ENCODE results near the gene AGMO.

Gene AGMO

DNA sequence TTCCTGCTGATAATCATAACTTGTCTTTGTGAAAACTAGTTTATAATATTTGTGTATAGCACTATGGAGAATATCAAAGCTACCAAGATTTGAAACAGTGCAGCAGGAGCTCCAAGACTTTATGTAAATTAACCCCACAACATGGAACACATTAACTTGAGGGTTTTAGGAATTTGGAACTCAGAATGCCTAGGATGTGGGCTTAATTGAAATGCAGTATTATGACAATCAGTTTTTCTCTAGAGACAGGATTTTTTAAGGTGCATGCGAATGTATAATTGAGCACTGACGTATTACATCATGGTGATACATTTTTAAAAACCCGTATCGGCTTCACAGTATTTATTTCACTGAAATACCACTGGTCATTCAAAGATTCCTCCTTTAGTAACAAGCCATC, 346.2 kb downstream of the AGMO start:
- no peak for DNase-seq (ENCODE audit: low spot score)

DNA sequence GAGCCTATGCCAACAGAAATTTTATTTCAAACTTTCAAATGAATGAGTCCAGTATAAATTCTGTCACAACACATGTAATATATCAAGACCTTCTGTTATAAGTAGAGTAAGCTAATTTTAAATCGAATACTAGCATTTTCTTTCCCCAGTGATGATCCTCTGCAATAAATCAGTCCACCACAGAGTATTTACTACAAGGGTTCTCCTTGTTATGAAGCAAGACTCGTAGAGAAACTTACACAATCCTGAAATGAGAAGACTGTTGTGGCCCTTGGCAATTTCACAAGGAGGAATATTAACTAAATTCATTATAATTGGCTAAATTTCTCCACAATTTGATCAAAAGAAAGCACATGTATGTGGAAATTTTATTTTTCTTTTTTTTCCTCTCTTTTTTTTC, 346.8 kb downstream of the AGMO start:
- DNase-seq (ENCODE audit: low spot score): no peak

DNA sequence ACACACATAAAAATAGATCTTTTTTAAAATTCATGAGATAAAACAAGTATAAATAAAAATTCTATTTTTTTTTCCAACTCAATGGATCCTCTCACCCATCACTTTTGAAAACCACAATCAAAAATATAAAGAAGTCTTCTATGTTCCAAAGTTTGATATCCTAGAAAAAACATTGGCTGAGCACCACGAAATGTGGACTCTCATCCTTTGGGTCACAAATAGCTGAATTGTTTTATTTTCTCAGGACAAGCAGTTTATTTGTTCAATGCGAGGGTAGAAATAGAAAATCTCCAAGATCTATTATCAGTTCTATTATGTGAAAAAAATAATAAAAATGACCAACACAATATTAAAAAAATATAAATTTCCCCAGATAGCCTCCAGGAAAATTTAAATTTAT, 348.7 kb downstream of the AGMO start:
- no peak for DNase-seq (ENCODE audit: low spot score)

DNA sequence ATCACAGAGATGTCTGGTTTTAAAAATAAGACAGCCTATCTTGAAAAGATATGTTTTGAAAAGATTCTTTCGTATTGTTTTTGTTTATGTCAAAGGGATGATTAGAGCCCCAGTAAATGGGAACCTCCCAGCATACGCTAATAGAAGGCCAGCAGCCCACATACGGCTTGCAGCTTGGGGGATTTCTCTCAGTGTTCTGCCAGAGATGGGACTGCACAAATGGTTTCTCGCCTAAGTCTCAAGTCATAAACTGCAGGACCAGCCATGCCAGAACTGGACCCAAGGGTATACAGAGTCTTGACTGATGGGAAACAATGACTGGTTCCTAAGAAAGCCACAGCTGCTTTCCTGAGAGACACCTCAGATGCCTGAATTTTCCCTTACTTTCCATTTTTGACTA, 352.4 kb downstream of the AGMO start:
- no peak for DNase-seq (ENCODE audit: low spot score)

DNA sequence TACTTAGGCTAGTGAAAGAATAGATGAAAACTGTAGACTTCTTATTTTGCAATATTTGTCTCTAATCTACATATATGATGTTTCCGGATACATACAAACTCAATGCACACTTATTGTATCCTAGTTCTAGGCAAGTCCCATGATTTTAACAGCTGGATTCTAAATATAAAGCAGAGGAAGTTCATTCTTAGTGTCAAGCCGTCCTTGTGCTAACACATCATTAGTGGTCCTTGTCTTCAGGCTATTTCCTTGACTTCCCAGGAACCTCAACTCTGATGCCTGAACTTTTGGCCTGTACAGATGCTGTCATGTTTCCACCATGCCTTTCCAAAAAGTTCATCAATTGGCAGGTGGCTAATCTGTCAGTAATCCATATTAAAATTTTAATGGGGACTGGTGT, 357.4 kb downstream of the AGMO start:
- DNase-seq (ENCODE audit: low spot score): no peak

DNA sequence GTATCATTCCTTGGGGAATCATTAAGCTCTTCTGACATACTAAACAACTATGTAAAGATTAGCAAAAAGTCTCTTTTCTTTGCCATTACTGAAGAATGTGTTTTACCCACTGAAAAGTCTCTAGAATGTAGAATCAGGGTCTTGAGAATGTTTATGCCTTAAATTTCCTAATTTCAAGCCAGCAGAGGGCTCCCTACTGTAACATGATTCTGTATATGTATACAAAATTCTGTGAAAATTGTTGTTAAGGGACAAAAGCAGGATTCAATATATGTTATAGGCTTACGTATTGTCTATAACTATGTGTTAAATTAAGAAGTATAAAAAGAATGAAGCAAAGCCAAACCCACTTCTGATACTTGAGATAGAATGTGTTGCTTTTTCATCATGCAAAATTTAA, 362.3 kb downstream of the AGMO start:
- peak; percentile 24 for DNase-seq (ENCODE audit: low spot score)

DNA sequence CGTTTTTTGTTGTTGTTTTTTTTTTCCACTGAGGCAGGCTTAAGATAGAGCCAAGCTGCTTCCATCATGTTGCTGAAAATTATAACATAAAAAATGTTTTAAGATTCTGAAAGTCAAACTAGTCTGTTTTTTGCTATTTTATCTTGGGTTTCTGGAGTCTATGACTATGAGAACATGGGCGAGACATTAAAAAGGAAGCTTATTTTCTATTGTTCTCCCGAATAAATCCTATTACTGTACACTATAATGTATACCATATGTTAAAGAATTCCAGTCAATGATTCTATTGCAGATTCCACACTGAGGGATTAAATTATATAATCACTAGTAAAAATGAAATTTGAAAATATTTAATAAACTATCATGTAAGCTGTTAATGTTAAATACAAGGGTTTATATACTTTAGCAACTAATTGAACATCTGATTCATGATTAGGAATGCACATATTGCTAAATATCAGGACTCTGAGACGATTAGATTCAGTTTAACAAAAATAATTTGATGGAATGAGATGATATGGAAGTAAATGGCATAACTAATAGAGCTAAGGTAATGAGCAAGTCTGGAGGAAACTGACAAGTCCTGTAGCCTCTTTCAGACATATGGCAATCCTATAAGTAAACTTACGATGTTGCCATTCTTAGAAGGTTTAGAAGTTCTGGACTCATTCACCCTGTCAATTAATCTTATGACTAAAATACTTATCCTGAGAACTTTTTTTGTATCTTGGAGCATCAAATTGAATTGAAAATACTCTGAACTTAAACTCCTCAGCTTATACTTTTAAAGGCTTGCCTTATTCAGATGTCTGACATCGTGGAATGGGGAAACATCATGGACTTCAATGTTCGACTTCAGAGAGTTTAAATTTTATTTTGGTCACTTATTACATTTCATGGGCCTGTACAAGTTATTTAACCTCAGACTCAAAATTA, 364.5 kb downstream of the AGMO start:
- no peak for DNase-seq (ENCODE audit: low spot score)

DNA sequence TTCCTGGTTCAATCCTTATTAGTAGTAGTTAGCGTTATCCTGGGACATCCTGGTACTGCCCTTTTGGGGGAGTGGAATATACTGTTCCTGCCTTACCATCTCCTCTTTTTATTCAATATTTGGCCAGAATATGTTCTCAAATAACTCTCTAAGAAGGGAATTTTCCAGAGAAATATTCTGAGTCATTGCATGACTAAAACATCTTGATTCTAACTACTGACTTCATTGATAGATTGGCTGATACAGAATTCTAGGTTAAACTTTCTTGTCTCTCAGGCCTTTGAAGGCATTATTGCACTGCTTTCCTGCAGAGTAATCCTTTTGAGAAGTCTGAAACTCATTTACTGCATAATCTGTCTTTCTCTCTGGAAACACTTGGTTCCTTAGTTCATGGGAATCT, 383.8 kb downstream of the AGMO start:
- DNase-seq (ENCODE audit: low spot score): no peak

DNA sequence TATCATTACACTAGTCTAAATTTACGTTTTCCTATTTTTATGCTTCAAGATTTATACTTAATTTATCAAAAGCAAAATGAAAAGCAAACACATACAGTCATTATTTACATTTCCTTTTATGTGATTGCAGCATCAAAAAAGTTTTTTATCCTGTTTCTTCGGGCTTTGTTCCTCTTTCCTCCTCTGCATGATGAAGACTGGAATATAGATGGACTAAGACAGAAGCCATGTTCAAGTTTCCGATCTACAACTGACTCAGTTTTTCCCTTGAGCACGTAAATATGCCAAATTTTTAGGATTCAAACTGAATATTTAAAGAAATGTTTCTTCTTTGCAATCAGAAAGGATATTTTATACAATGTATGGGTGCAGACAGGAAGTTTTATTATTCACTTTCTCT, 385.7 kb downstream of the AGMO start:
- DNase-seq (ENCODE audit: low spot score): no peak

DNA sequence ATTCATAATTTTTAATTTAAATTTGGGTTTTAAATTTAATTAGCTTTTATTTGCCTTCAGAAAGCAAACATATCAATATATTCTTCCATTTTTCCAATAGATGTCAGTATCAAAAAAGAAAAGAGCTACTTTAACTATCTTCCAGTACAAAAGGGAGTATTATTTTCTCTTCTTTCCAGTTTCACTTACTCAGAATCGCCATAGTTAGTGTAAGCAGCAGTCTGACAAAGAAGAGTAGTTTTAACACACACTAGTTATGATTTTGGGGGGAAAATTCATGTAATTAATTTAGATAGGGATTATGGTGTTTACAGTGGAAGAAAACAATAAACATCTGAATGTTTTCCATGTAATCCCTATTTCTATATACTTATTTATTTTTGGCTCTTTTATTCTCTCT, 386.7 kb downstream of the AGMO start:
- DNase-seq (ENCODE audit: low spot score): no peak

DNA sequence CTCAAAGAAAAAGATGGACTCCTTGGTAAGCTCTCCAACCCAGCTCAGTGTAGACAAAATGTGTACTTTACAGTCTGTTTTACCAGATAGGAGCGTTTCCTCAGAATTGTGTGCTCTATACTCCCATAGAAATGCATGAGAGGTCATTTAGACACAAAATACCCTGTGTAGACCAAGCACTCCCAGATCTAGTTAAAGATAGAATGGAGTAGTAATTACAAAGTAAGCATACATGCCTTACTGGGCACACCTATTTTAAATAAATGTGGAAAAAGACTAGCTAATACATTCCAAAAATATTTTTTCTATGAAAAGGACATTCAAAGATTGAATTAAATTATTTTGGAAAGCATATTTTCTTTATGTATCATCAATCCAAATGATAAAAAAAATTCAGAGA, 387.3 kb downstream of the AGMO start:
- DNase-seq (ENCODE audit: low spot score): no peak

DNA sequence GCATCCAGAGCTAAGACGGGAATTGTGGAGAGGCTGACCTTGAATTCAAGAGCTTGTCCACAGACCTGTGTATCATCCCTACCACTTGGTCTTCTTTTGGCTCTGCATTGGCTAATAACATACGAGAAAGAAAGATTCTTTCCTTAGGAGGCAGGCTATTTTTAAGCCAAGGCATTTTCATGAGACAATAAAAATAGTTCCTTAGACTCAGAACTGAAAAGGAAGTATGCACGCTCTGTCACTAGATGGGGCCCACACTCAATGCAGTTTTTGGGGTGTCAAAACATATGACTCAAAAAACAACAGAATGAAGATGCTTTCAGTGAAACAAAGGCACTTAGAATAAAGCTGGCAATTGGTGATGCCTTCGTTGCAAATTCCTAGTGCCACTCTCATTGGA, 393.3 kb downstream of the AGMO start:
- no peak for DNase-seq (ENCODE audit: low spot score)

DNA sequence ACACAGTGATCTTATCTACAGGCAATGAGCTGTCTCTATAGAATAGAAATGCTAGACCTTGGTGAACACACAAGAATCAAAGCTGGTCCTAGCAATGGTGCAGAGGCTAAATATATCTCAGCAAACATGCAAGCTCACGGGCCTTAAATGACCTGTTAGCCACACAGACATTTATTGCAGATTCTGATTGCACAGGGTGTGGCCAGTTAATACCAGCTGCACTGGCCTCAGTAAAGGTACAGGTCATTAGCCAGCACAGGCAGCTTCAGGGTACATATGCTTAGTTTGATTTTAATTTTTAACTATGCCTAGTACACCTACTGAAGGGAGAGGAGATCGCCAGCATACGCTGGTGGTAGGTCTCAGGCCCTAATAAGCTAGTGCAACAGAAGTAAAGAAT, 393.9 kb downstream of the AGMO start:
- DNase-seq (ENCODE audit: low spot score): no peak

DNA sequence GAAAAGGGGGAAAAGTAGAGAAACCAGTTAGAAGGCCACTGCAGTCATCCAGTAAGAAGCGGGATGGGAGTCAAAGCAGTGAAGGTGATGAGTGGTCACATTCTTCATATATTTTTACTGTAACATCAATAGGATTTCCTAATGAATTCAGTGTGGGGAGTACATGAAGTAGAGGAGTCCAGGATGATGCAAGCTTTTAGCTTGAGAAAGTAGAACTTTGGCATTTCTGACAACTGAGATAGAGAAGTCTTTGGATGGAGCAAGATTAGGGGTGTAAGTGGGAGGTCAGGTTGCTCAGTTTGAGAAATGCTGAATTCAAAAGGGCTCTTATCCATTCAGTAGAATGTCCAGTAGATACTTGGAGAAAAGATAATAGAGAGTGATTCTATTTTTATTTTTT, 395.2 kb downstream of the AGMO start:
- no peak for DNase-seq (ENCODE audit: low spot score)

DNA sequence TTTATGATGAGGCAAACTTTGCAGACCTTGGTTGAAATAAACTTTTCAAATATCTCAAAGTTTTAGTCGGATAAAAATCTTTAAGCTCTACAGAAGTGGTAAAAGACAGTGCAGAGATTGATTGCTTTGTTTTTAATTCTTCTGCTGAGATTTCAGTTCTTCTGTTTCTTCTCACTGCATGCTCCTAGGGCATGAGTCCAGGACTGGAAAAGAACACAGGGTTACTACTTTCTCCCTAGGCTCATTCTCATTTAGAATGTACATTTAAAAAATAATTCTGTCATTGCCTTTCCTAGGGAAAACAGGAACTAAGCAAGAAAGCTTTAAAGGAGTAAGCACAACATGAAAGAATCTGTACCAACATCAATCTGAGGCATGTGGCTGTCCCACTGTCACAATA, 402.6 kb downstream of the AGMO start:
- DNase-seq (ENCODE audit: low spot score): no peak

DNA sequence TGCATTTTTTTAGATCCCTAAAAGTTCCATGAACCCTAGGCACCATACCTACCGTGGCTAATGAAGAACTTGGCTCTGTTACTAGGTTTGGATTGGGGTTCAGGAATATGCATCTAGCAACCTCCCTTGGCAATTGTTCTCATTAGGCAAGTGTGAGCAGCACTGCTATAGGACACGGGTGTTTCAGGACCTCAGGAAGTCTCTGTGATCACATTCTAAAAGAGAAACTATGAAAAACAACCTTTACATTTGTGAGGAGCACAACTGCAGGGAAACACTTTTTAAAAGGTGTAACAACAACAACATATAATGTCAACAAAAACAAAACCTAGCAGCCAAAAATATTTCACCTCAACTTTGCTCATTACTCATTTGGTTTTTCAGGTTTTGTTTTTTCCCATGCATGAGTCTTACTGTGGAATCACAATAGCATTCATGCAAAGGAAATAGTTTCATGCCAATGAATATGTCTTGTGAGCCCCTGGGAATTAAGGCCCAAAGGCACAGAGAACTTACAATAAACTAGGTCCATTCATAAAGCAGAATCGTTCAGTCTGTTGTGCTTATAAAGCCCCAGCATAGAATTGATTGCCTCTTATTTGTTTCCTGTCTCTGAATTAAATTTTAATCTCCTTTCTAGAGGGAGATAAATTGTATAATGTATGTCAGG, 403.5 kb downstream of the AGMO start:
- DNase-seq (ENCODE audit: low spot score): peak; percentile 72

Measured in COLO829 (cell line).